ENCODE measurements around the gene LNP1. TPM values are rescaled to one million over a fixed set of nuclear protein-coding genes. Genes with fewer than 3 reads are reported as not detected.

Gene LNP1
- total RNA-seq, 2 experiments from 2014 or later: 8.9 to 12.7 TPM

GRCh38 chr3:100465892-100466777 is 64.8 kb downstream of the LNP1 start:
- H3K4me2 ChIP-seq (ENCODE audit: low read length): no peak overlapping the region
- intact Hi-C loops (cut with micrococcal nuclease; ENCODE audit: unreplicated experiment): loop anchor here (10.0 kb wide), 1 partner anchor 329 kb away; no protein-coding TSS in a partner anchor
- H3K4me3 ChIP-seq (ENCODE audit: low read depth, low read length, poor library complexity, severe bottlenecking): no peak overlapping the region
- CTCF ChIA-PET (ENCODE audit: unreplicated experiment): no interaction called here
- no TSS peak for BruUV-seq (replicated peaks)
- peaks cover 9% of the 10 kb centered on the region; the same call in 1 of the 2 replicates for H3K9me3 ChIP-seq (ENCODE audit: low read length)
- DNase-seq (ENCODE audit: low spot score): no peak
- TF ChIP-seq EZH2phosphoT487 (IDR thresholded peaks at IDR 0.05; ENCODE audit: borderline replicate concordance, low read depth, low read length): no peak
- TF ChIP-seq, protein P1, sequence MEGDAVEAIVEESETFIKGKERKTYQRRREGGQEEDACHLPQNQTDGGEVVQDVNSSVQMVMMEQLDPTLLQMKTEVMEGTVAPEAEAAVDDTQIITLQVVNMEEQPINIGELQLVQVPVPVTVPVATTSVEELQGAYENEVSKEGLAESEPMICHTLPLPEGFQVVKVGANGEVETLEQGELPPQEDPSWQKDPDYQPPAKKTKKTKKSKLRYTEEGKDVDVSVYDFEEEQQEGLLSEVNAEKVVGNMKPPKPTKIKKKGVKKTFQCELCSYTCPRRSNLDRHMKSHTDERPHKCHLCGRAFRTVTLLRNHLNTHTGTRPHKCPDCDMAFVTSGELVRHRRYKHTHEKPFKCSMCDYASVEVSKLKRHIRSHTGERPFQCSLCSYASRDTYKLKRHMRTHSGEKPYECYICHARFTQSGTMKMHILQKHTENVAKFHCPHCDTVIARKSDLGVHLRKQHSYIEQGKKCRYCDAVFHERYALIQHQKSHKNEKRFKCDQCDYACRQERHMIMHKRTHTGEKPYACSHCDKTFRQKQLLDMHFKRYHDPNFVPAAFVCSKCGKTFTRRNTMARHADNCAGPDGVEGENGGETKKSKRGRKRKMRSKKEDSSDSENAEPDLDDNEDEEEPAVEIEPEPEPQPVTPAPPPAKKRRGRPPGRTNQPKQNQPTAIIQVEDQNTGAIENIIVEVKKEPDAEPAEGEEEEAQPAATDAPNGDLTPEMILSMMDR (conservative IDR thresholded peaks at IDR 0.05; ENCODE audit: low read length): no peak
- POLR2A ChIA-PET: no interaction called here
- H3K27ac ChIP-seq (ENCODE audit: low read depth, low read length, poor library complexity, severe bottlenecking): no peak overlapping the region
- no peaks in the 10 kb centered on the region for H3K4me1 ChIP-seq (ENCODE audit: insufficient read depth, low read length, poor library complexity, severe bottlenecking)
- no peaks in the 10 kb centered on the region for H3K9me2 ChIP-seq (ENCODE audit: insufficient read depth, low read length)
- H3K79me2 ChIP-seq (ENCODE audit: insufficient read depth, low read depth, low read length): no peaks in the 10 kb centered on the region
- H2AFZ ChIP-seq (ENCODE audit: low read length): no peak overlapping the region
- H3K36me3 ChIP-seq (ENCODE audit: insufficient read depth, low read length): no peaks in the 10 kb centered on the region
- no peaks in the 10 kb centered on the region for H4K20me1 ChIP-seq (ENCODE audit: insufficient read depth, low read length)

DNA sequence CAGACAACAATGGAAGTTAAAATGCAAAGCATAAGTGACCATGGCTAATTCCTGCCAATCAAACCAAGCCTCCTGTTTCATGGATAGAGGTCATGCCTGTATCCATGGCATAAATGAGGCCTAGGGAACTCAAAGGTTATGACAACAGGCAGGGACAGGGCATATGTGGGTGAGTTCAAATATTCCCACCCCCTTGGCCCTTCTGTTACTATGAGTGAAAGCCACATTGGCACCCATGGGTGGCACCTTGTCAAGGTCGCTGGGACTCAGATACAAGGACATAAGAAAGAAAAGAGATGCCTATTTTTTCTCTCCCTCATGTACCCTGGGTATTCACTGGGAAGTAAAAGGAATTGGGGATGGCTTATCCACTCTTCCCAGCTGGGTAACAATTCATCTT is 65.8 kb downstream of the LNP1 start:
- ChIA-PET POLR2A (no interaction called here), CTCF (ENCODE audit: unreplicated experiment) (no interaction called here)
- Histone ChIP-seq H3K9me3 (ENCODE audit: low read length) (peaks cover 9% of the 10 kb centered on the region; the same call in 1 of the 2 replicates), H3K4me3 (ENCODE audit: low read depth, low read length, poor library complexity, severe bottlenecking) (no peak overlapping the region), H3K9me2 (ENCODE audit: insufficient read depth, low read length) (no peaks in the 10 kb centered on the region), H4K20me1 (ENCODE audit: insufficient read depth, low read length) (no peaks in the 10 kb centered on the region), H3K4me1 (ENCODE audit: insufficient read depth, low read length, poor library complexity, severe bottlenecking) (no peaks in the 10 kb centered on the region), H3K4me2 (ENCODE audit: low read length) (no peak overlapping the region), H3K79me2 (ENCODE audit: insufficient read depth, low read depth, low read length) (no peaks in the 10 kb centered on the region), H2AFZ (ENCODE audit: low read length) (no peak overlapping the region), H3K36me3 (ENCODE audit: insufficient read depth, low read length) (no peaks in the 10 kb centered on the region), H3K27ac (ENCODE audit: low read depth, low read length, poor library complexity, severe bottlenecking) (no peak overlapping the region)
- intact Hi-C loops (cut with micrococcal nuclease; ENCODE audit: unreplicated experiment): loop anchor here (10.0 kb wide), 1 partner anchor 328 kb away; no protein-coding TSS in a partner anchor
- TF ChIP-seq, protein P1 (conservative IDR thresholded peaks at IDR 0.05; ENCODE audit: low read length): no peak
- no peak for TF ChIP-seq EZH2phosphoT487 (IDR thresholded peaks at IDR 0.05; ENCODE audit: borderline replicate concordance, low read depth, low read length)
- no TSS peak for BruUV-seq (replicated peaks)
- DNase-seq (ENCODE audit: low spot score): no peak

GRCh38 chr3:100468676-100469075 is 67.3 kb downstream of the LNP1 start:
- DNase-seq (ENCODE audit: low spot score): no peak
- no peak overlapping the region for H3K4me2 ChIP-seq (ENCODE audit: low read length)
- ChIA-PET POLR2A (interaction anchor here (1.5 kb wide), 1 partner anchor 18 kb away, joined by 5 read pairs; no protein-coding TSS in a partner anchor), CTCF (ENCODE audit: unreplicated experiment) (no interaction called here)
- H3K9me2 ChIP-seq (ENCODE audit: insufficient read depth, low read length): no peaks in the 10 kb centered on the region
- no TSS peak for BruUV-seq (replicated peaks)
- no peaks in the 10 kb centered on the region for H3K4me1 ChIP-seq (ENCODE audit: insufficient read depth, low read length, poor library complexity, severe bottlenecking)
- H3K4me3 ChIP-seq (ENCODE audit: low read depth, low read length, poor library complexity, severe bottlenecking): no peak overlapping the region
- H3K79me2 ChIP-seq (ENCODE audit: insufficient read depth, low read depth, low read length): no peaks in the 10 kb centered on the region
- intact Hi-C loops (cut with micrococcal nuclease; ENCODE audit: unreplicated experiment): loop anchor here (10.0 kb wide), 1 partner anchor 326 kb away; no protein-coding TSS in a partner anchor
- no peak for TF ChIP-seq EZH2phosphoT487 (IDR thresholded peaks at IDR 0.05; ENCODE audit: borderline replicate concordance, low read depth, low read length)
- TF ChIP-seq, protein P1 (conservative IDR thresholded peaks at IDR 0.05; ENCODE audit: low read length): no peak
- no peaks in the 10 kb centered on the region for H4K20me1 ChIP-seq (ENCODE audit: insufficient read depth, low read length)
- peaks cover 9% of the 10 kb centered on the region; the same call in 1 of the 2 replicates for H3K9me3 ChIP-seq (ENCODE audit: low read length)
- no peaks in the 10 kb centered on the region for H3K36me3 ChIP-seq (ENCODE audit: insufficient read depth, low read length)
- H3K27ac ChIP-seq (ENCODE audit: low read depth, low read length, poor library complexity, severe bottlenecking): no peak overlapping the region
- H2AFZ ChIP-seq (ENCODE audit: low read length): no peak overlapping the region

Measured in OCI-LY7 (cell line).